Mammary epithelial cell (primary cell): ENCODE data around the gene FAM241A.

Source experiments
- EZH2 ChIP-seq: IDR thresholded peaks from 2 replicates; pipeline ENCODE4 v1.6.1; 2012; ENCODE audit warnings: low read length, inconsistent platforms, borderline replicate concordance
- TF ChIP-seq, protein P1 (sequence below), 2 donors: IDR thresholded peaks in 1 of 2; conservative IDR thresholded peaks in 1 of 2; 2 replicates each; pipeline ENCODE4 v1.5.1; 2011 to 2012; ENCODE audit warnings: inconsistent platforms in 2 of 2, low read length in 2 of 2, mild to moderate bottlenecking in 2 of 2, control low read depth in 1 of 2, low read depth in 1 of 2; ENCODE audit not compliant: insufficient read depth in 1 of 2; ENCODE audit errors: extremely low read depth in 1 of 2

DNA sequence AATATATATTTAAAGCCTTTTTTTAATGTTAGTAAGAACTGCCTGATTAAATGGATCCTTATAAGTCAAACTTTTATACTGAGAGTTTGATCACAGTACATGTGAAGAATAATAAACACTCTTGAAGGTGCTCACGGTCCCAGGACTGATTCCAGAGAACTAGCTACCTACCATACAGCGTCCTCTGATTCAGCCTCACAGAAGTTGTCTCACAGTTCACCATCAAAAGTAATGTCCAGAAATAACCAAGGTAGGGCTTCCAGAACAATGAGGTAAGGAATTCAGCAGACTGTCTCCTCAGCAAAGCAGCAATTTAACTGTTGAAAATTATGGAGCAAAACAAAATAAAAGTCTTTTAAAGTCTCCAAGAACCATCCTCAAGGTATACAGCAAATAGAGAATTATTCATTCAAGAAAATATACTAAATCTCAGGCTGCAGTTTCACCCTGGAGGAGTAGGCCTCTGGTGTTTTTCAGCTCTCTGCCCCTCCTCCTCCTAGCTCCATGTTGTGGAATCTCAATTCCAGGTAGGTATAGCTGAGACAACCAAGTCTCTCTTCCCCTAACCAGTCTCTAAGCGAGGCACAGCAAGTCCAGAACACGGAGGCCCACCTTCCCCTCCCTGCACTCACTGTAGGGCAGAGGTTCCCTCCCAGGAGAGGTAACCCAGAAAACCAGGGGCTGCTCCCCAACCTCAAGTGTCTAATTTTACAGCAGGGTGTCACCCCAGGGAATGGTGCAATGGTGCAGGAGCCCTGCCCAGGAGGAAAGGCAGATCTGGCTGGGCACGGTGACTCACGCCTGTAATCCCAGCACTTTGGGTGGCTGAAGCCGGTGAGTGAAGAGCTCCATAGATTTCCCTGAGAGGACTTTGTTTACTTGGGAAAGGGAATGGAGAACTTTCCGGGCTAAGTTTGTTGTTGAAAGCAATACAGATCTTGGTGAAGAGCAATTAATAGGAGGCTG is 28.6 kb downstream of the FAM241A start:
- TF ChIP-seq, protein P1, sequence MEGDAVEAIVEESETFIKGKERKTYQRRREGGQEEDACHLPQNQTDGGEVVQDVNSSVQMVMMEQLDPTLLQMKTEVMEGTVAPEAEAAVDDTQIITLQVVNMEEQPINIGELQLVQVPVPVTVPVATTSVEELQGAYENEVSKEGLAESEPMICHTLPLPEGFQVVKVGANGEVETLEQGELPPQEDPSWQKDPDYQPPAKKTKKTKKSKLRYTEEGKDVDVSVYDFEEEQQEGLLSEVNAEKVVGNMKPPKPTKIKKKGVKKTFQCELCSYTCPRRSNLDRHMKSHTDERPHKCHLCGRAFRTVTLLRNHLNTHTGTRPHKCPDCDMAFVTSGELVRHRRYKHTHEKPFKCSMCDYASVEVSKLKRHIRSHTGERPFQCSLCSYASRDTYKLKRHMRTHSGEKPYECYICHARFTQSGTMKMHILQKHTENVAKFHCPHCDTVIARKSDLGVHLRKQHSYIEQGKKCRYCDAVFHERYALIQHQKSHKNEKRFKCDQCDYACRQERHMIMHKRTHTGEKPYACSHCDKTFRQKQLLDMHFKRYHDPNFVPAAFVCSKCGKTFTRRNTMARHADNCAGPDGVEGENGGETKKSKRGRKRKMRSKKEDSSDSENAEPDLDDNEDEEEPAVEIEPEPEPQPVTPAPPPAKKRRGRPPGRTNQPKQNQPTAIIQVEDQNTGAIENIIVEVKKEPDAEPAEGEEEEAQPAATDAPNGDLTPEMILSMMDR (conservative IDR thresholded peaks at IDR 0.05 in 1 of 2, IDR thresholded peaks at IDR 0.05 in 1 of 2; ENCODE audit: extremely low read depth in 1 of 2, insufficient read depth in 1 of 2, low read depth in 1 of 2, low read length in 2 of 2) = no peak
- TF ChIP-seq EZH2 = no peak
